ENCODE measurements around the gene SLC26A1.
A peak's percentile ranks its signal among the peaks of the same experiment; 100 is the strongest.

The SLC26A1 gene

GRCh38 chr4:1013225-1014073, 20.2 kb upstream of the SLC26A1 start:
- no peak overlapping the region for H3K4me3 ChIP-seq (ENCODE audit: low read length)
- no peak for TF ChIP-seq ZNF274 (IDR thresholded peaks at IDR 0.05; ENCODE audit: low read depth, low read length)

- no peak for TF ChIP-seq ZNF274 (IDR thresholded peaks at IDR 0.05; ENCODE audit: low read depth, low read length)
These were observed 19.0 kb upstream of the SLC26A1 start for GRCh38 chr4:1012034-1012739.

DNA sequence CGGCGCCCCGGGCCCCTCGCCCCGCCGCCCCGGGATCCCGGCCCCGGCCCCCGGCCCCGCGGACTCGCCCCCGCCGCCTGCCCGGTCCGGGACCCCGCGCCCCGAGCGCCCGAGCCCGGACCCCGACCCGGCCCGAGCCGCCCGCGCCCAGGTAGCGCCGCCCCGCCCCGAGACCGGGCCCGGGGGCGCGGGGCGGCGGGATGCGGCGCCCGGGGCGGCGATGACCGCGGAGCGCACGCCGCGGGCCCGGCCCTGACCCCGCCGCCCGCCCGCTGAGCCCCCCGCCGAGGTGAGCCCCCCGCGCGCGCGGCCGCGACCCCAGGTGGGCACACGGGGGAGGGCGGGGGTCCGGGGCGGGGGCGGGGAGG, 18.4 kb upstream of the SLC26A1 start:
- H3K4me3 ChIP-seq (ENCODE audit: low read length): no peak overlapping the region
- no peak for TF ChIP-seq ZNF274 (IDR thresholded peaks at IDR 0.05; ENCODE audit: low read depth, low read length)

More at GRCh38 chr4:1012034-1012739, 19.0 kb upstream of the SLC26A1 start:
- no peak overlapping the region for H3K4me3 ChIP-seq (ENCODE audit: low read length)

- H3K4me3 ChIP-seq (ENCODE audit: low read length): no peak within 1 kb of the TSS
- no peak for TF ChIP-seq ZNF274 (IDR thresholded peaks at IDR 0.05; ENCODE audit: low read depth, low read length)
These were observed 17.9 kb upstream of the SLC26A1 start, which contains the start of gene FGFRL1 for GRCh38 chr4:1011022-1011665. Gene FGFRL1 (plus strand): TSS chr4:1011626. CDS start chr4:1012486, 860 bp downstream.

- TF ChIP-seq ZNF274 (IDR thresholded peaks at IDR 0.05; ENCODE audit: low read depth, low read length): no peak
- no peak overlapping the region; the same call in 1 of the 2 replicates for H3K4me3 ChIP-seq (ENCODE audit: low read length)
These were observed 17.3 kb upstream of the SLC26A1 start for GRCh38 chr4:1010395-1011021.

- TF ChIP-seq ZNF274 (IDR thresholded peaks at IDR 0.05; ENCODE audit: low read depth, low read length): no peak
- peak overlapping the region; percentile 52; the same call in 1 of the 2 replicates for H3K4me3 ChIP-seq (ENCODE audit: low read length)
These were observed 16.6 kb upstream of the SLC26A1 start for GRCh38 chr4:1009542-1010394.

- no peak for TF ChIP-seq ZNF274 (IDR thresholded peaks at IDR 0.05; ENCODE audit: low read depth, low read length)
- H3K4me3 ChIP-seq (ENCODE audit: low read length): peak overlapping the region; percentile 32; the same call in 1 of the 2 replicates
These were observed 15.8 kb upstream of the SLC26A1 start for GRCh38 chr4:1008840-1009541.

GRCh38 chr4:1006856-1007255, 13.7 kb upstream of the SLC26A1 start:
- no peak for TF ChIP-seq ZNF274 (IDR thresholded peaks at IDR 0.05; ENCODE audit: low read depth, low read length)
- no peak overlapping the region for H3K4me3 ChIP-seq (ENCODE audit: low read length)

GRCh38 chr4:1004557-1005485, 11.6 kb upstream of the SLC26A1 start:
- no peak for TF ChIP-seq ZNF274 (IDR thresholded peaks at IDR 0.05; ENCODE audit: low read depth, low read length)
- H3K4me3 ChIP-seq (ENCODE audit: low read length): no peak overlapping the region

DNA sequence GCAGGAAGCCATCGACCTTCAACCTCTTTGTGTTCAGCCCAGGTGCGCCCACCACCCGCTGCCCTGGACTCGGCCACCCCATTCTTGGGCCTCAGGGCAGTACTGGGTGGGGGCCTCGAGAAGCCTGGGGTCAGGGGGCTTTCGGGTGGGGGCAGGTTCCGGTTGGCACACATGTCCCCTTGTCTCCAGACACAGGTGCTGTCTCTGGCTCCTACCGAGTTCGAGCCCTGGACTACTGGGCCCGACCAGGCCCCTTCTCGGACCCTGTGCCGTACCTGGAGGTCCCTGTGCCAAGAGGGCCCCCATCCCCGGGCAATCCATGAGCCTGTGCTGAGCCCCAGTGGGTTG, 10.8 kb upstream of the SLC26A1 start:
- no peak overlapping the region for H3K4me3 ChIP-seq (ENCODE audit: low read length)
- no peak for TF ChIP-seq ZNF274 (IDR thresholded peaks at IDR 0.05; ENCODE audit: low read depth, low read length)

DNA sequence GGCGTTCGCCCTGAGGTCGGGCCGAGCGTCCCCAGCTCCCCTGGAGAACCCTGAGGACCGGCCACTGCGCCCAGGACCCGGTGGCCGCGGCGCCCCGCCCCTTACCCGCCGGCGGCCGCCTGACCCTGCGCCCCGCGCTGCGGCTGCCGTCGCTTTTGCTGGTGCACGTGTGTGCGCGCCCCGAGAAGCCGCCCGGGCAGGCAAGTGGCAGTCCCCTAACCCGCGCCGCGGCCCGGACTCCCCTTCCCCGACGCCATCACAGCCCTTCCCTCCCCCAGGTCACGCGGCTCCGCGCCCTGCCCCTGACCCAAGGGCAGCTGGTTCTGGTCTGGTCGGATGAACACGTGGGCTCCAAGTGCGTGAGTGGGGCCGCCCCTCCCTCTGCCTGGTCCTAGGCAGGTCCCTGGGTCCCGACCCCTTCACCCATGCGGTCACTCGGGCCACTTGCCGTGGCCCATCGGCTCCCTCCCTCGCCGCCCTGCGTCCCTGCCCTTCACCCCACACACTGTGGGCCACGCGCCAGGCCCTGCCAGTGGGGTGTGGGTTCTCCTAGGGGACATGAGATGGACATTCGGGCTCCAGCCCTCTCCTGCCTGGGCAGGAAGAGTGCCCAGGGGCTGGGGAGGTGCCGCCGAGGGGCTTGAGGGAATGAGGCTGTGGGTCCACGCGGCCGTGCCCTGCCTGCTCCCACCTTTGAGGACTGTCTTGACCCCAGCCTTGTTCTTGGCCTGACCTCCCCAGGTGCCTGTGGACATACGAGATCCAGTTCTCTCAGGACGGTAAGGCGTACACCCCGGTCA, 10.3 kb upstream of the SLC26A1 start:
- no peak for TF ChIP-seq ZNF274 (IDR thresholded peaks at IDR 0.05; ENCODE audit: low read depth, low read length)

More for the DNA sequence above, 10.3 kb upstream of the SLC26A1 start:
- H3K4me3 ChIP-seq (ENCODE audit: low read length): no peak overlapping the region

Data from GM08714 (cell line).